ENCODE measurements around the gene ATL2. TPM values are rescaled to one million over a fixed set of nuclear protein-coding genes. Genes with fewer than 3 reads are reported as not detected.
A peak's percentile ranks its signal among the peaks of the same experiment; 100 is the strongest.

Gene ATL2
- total RNA-seq, 1 donor from 2014 or later, result 43.2 TPM

DNA sequence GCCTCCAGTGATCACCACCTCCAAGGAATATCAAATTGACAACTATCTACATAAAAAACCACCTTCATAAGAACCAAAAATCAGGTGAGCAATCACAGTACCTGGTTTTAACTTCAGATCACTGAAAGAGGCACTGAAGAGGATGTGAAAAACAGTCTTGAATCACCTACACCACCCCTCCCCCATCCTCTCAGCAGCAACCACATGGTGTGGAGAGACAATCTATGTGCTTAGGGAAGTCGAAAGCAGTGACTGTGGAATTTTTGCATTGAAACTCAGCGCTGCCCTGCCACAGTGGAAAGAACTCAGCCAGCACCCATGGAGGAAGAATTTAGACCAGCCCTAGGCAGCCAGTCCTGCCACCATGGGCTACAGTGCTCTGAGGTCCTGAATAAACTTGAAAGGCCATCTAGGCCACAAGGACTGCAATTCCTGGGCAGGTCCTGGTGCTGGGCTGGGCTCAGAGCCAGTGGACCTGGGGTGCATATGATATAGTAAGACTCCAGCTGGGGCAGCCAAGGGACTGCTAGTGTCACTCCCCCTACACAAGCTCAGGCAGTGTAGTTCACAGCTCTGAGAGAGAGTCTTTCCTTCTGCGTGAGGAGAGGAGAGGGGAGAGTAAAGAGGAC, 75.6 kb downstream of the ATL2 start:
- ChIA-PET POLR2A (no interaction called here), CTCF (interaction anchor here (1.1 kb wide), 1 partner anchor 319 kb away, joined by 3 read pairs; no protein-coding TSS in a partner anchor)
- peaks cover 30% of the 10 kb centered on the region for H3K4me1 Mint-ChIP-seq
- H3K27me3 Mint-ChIP-seq, result no peaks in the 10 kb centered on the region
- TF ChIP-seq, protein P1, sequence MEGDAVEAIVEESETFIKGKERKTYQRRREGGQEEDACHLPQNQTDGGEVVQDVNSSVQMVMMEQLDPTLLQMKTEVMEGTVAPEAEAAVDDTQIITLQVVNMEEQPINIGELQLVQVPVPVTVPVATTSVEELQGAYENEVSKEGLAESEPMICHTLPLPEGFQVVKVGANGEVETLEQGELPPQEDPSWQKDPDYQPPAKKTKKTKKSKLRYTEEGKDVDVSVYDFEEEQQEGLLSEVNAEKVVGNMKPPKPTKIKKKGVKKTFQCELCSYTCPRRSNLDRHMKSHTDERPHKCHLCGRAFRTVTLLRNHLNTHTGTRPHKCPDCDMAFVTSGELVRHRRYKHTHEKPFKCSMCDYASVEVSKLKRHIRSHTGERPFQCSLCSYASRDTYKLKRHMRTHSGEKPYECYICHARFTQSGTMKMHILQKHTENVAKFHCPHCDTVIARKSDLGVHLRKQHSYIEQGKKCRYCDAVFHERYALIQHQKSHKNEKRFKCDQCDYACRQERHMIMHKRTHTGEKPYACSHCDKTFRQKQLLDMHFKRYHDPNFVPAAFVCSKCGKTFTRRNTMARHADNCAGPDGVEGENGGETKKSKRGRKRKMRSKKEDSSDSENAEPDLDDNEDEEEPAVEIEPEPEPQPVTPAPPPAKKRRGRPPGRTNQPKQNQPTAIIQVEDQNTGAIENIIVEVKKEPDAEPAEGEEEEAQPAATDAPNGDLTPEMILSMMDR (IDR thresholded peaks at IDR 0.05), result no peak
- intact Hi-C loops (cut with micrococcal nuclease), result no loop called here
- no peaks in the 10 kb centered on the region for H3K9me3 Mint-ChIP-seq
- DNase-seq (no peak), ATAC-seq (ENCODE audit: low read depth) (peak; percentile 47)
- H3K4me3 Mint-ChIP-seq, result no peak overlapping the region
- peak overlapping the region; percentile 8 for H3K27ac Mint-ChIP-seq
- peaks cover 83% of the 10 kb centered on the region for H3K36me3 Mint-ChIP-seq (ENCODE audit: low read depth)

DNA sequence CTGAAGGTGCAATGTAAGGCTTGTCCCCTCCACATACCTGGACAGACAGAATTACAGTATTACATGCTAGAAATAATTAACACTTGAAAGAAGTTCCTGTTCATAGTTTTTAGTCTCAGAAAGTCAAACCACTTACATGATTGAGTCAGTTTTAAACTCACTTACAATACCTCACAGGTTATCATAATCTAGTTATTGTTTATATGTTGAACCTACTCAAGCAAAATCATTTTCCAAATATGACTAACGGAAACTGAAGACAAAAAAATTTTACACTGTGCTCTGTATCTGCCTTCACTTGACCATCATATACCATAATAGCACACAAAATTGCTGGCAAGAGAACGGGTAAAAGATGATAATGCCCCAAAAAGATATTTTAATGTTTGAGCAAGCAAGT, 78.5 kb downstream of the ATL2 start:
- no peaks in the 10 kb centered on the region for H3K9me3 Mint-ChIP-seq
- TF ChIP-seq, protein P1 (IDR thresholded peaks at IDR 0.05), result no peak
- no peak overlapping the region for H3K27ac Mint-ChIP-seq
- no peak overlapping the region for H3K4me3 Mint-ChIP-seq
- ChIA-PET POLR2A (no interaction called here), CTCF (no interaction called here)
- no peaks in the 10 kb centered on the region for H3K27me3 Mint-ChIP-seq
- intact Hi-C loops (cut with micrococcal nuclease), result no loop called here
- H3K4me1 Mint-ChIP-seq, result peaks cover 18% of the 10 kb centered on the region
- peaks cover 70% of the 10 kb centered on the region for H3K36me3 Mint-ChIP-seq (ENCODE audit: low read depth)
- ATAC-seq (ENCODE audit: low read depth) (no peak), DNase-seq (no peak)

DNA sequence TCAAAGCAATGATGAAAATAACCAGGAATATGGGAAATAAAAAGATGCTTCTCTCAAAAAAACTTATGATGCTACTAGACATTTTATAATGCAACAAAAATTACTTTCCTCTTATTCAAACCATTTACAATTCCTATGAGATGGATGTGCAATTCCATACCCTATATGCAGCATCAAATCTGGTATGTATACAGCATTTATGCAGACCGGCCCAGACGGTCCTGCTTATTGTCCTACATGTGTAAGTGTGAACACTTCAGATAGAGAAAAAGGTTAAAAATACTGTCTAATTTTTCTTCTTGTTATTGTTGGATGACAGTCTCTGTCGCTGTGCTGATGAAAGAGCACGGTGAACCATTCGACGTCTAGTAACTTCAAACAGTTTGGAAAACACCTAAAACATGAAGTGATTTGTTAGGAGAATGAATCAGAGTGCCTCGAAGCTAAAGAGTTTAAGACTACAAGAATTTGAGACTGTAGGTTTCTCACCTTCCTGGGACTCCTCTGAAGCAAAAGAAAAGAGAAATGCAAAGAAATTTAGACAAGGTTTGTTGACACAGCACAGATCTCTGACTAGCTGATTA, 80.8 kb downstream of the ATL2 start:
- ChIA-PET CTCF (no interaction called here), POLR2A (no interaction called here)

DNA sequence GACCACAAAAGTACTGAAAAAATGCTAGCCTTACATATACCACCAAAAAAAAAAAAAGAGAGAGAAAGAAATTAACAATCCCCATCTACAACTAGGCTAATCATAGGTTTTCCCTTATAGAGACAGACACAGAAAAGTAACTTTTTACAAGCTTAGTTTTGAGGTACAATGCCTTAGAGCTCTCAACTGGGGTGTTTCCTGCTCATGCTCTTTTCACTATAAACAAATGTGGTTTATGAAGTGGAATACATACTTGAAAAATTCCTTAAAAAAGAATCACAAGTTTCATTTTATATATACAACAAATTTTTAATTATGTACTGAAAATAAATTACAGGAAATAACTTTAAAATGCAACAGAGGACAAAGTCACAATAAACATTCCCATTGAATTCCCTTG, 82.5 kb downstream of the ATL2 start:
- peaks cover 42% of the 10 kb centered on the region for H3K36me3 Mint-ChIP-seq (ENCODE audit: low read depth)
- ChIA-PET CTCF (no interaction called here), POLR2A (no interaction called here)
- no peak overlapping the region for H3K4me3 Mint-ChIP-seq
- ATAC-seq (ENCODE audit: low read depth) (no peak), DNase-seq (no peak)
- no peaks in the 10 kb centered on the region for H3K9me3 Mint-ChIP-seq
- no peaks in the 10 kb centered on the region for H3K4me1 Mint-ChIP-seq
- H3K27me3 Mint-ChIP-seq, result no peaks in the 10 kb centered on the region
- H3K27ac Mint-ChIP-seq, result no peak overlapping the region
- intact Hi-C loops (cut with micrococcal nuclease), result no loop called here
- TF ChIP-seq, protein P1 (IDR thresholded peaks at IDR 0.05), result no peak

More for the DNA sequence above, 80.8 kb downstream of the ATL2 start:
- H3K4me3 Mint-ChIP-seq, result no peak overlapping the region
- H3K27ac Mint-ChIP-seq, result no peak overlapping the region
- intact Hi-C loops (cut with micrococcal nuclease), result no loop called here
- ATAC-seq (ENCODE audit: low read depth), result no peak
- DNase-seq, result no peak
- no peaks in the 10 kb centered on the region for H3K9me3 Mint-ChIP-seq
- H3K27me3 Mint-ChIP-seq, result no peaks in the 10 kb centered on the region
- peaks cover 4% of the 10 kb centered on the region for H3K4me1 Mint-ChIP-seq
- TF ChIP-seq, protein P1 (IDR thresholded peaks at IDR 0.05), result no peak
- peaks cover 53% of the 10 kb centered on the region for H3K36me3 Mint-ChIP-seq (ENCODE audit: low read depth)

DNA sequence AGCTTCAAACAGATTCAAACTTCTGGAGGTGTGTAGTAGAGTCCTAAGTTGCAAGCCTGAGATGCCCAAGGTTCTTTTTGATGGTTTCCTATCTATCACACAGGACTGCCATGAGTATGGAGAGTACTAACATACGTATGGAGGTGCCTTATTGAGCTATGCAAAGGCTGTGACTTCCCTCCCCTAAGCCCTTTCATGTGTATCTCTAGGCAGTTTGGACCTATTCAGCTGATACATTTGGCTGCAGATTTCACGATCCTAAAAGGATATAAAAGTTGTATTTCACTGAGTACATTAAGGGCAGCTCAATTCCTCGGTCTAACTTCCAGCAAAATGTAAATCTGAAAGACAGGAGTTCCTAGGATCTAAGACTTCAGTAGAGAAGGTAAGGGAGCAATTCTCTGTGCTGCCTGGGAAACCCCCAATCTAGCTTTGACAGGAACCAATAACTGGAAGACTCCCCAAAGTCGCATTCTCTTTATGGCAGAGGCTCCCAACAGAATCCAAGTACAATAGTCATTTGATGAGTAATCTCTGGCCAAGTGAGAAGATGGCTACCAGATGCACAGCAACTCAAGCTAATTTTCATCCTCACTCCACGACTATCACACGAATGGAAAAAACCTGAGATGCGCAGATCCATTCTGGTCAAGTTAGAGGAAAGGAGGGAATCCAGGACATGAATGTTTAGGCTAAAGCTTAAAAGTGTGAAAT, 83.8 kb downstream of the ATL2 start:
- intact Hi-C loops (cut with micrococcal nuclease), result no loop called here
- TF ChIP-seq, protein P1 (IDR thresholded peaks at IDR 0.05), result no peak
- ChIA-PET CTCF (no interaction called here), POLR2A (no interaction called here)
- Mint-ChIP-seq H3K9me3 (no peaks in the 10 kb centered on the region), H3K4me3 (no peak overlapping the region), H3K36me3 (ENCODE audit: low read depth) (peaks cover 31% of the 10 kb centered on the region), H3K27me3 (no peaks in the 10 kb centered on the region), H3K27ac (no peak overlapping the region), H3K4me1 (no peaks in the 10 kb centered on the region)
- DNase-seq, result no peak
- ATAC-seq (ENCODE audit: low read depth), result no peak
